NCI-H2171 (cell line): ENCODE data around the gene UQCRHL.
A peak's percentile ranks its signal among the peaks of the same experiment; 100 is the strongest.
"Not testable (repeated sequence)": the region's sequence is repeated elsewhere in the genome, so short reads cannot be mapped to it uniquely, and the experiment has no call there.

Experiments
- DNase-seq: peaks from one replicate; lab custom pipeline; 2025; lab: John Stamatoyannopoulos, UW

UQCRHL gene

GRCh38 chr1:15807549-15807948, at the start of gene UQCRHL:
Gene UQCRHL, minus strand, starts transcription at chr1:15807649. Its CDS starts 0 bp downstream, at chr1:15807649.
- not testable (repeated sequence) for DNase-seq

DNA sequence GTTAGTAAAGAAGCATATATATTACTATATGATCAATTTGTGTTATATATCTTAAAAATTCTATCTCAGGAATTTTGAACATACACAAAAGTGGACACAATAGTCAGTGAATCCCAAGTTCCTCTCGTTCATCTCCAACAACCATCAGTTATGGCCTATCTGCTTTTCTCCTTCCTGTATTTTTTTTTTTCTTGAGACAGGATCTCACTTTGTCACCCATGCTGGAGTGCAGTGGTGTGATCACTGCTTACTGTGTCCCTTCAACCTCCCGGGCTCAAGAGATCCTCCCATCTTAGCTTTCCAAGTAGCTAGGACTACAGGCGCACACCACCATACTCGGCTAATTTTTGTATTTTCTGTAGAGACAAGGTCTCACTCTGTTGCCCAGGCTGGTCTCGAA, 49.4 kb upstream of the UQCRHL start:
- DNase-seq = no peak

- no peak for DNase-seq
These were observed 45.4 kb upstream of the UQCRHL start for GRCh38 chr1:15852828-15853302.

- DNase-seq = no peak
These were observed 44.8 kb upstream of the UQCRHL start for GRCh38 chr1:15852036-15852827.

DNA sequence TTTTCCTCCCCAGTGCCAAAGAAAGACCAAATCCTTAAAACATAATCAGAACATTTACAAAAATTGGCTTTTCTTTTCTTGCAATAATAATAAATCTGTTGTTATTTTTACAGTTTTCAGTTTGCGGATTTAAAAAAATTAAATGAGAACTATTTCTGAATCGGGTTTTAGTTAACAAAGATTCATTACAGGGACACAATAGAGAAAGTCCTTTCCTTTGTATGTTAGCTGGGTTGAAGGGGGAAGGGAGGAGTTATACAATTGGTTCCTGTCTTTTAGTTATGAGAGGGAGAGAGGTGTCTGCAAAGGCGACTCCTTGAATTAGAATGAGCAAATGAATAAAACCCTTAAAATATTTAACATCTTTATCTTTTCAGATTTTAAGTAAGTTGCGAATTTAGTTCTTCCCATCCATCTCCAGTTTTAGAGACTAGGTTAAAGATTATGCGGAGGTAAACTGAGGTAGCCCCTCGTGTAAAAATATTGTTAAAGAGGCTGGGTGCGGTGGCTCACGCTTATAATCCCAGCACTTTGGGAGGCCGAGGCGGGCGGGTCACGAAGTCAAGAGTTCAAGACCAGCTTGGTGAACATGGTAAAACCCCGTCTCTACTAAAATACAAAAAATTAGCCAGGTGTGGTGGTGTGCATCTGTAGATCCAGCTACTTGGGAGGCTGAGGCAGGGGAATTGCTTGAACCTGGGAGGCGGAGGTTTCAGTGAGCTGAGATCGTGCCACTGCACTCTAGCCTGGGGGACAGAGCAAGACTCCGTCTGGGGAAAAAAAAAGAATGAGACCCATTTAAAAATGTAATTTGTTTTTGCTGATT, 44.0 kb upstream of the UQCRHL start:
- DNase-seq = no peak

GRCh38 chr1:15850471-15851001, 43.1 kb upstream of the UQCRHL start:
- no peak for DNase-seq

- DNase-seq = peak; percentile 73
These were observed 42.4 kb upstream of the UQCRHL start for GRCh38 chr1:15849775-15850324.

DNA sequence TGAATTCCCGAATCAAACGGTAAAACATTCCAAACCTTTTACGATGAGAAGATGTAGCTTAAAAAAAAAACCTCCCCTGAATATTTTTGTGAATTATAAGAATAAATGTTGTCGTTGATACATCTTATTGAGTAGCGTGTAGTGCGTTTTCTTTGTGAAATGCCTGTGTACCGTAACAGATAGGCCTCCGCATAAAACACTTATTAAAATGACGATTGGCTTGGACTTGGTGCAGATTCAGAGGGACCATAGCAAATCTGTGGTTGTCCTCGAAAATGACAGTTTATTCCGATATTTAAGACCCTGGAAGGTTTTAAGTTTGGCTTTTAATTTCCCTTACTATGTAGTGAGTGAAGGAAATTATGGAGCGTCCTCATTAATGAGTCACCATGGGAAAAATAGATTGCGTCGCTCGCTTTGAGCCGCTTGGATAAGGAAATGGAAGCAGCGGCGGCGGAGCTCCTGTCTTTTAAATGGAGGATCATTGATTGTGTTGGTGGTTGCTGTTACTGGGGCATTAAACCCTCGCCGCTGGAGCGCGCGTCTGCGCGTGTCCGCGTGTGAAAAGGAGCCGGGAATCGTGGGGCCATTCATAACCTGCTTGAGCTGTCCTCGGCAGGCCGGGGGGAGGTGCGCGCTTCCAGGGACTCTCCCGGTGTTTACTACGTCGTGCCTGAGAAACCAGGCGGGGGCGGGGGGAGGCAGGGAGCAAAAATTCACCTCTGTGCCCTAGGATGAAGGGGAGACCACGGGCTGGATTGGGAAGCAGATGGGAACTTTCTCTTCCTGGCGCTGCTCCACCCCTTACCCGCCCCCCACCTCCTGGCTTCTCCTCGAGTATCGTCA, 41.7 kb upstream of the UQCRHL start:
- peak; percentile 92 for DNase-seq

GRCh38 chr1:15848143-15848928, 40.9 kb upstream of the UQCRHL start:
- peak; percentile 25 for DNase-seq

DNA sequence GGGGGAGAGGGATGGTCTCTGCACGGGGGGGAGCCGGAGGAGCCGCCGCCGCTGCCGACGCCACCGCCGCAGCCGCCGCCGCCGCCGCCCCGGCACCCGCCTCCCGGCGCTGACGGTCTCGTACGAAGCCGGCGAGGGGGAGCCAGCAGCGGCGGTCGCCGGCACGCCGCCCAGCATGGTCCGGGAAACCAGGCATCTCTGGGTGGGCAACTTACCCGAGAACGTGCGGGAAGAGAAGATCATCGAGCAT, 40.4 kb upstream of the UQCRHL start:
- no peak for DNase-seq

- DNase-seq = peak; percentile 95
These were observed 39.8 kb upstream of the UQCRHL start, which contains the start of gene SPEN for GRCh38 chr1:15847100-15847892. Gene SPEN, plus strand, starts transcription at chr1:15847707. Its CDS starts 361 bp downstream, at chr1:15848068.

DNA sequence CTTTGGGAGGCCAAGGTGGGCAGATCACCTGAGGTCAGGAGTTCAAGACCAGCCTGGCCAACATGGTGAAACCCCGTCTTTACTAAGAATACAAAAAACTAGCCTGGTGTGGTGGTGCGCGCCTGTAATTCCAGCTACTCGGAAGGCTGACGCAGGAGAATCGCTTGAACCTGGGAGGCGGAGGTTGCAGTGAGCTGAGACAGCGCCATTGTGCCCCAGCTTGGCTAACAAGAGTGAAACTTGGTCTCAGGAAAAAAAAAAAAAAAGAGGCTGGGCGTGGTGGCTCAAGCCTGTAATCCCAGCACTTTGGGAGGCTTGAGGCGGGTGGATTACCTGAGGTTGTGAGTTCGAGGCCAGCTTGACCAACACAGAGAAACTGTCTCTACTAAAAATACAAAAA, 38.6 kb upstream of the UQCRHL start:
- DNase-seq = not testable (repeated sequence)

DNA sequence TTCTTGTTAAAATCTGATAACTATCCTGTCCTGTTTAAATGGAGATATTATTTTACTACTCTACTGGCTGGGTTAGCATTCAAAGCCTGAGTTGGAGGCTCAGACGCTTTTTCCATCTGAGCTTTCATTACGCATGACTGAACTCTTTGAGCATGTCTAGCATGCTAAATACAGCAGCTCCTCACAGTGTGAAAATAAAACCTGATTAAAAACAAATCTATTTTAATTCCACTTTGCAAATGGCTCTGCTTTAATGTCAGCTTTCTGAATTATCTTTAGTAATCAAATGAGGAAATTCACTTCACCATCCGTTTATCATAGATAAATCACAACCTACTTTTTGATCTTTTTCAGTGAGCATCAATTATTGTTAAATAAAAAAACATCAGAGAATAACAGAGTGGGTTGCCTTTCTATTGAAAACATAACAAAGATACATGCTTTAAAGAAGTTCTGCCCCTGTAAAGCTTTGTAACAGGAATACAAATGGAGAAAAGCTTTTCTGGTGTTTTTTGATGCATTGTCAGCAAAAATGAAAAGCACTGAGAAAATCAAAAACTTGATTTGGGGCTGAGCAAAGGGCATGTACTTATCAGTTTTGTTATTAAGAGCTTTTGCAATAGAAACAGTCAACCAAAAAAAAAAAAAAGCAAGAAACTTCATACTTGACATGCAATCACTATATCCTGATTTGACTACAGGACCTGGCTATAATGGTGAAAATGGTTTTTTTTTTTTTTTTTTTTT, 36.5 kb upstream of the UQCRHL start:
- DNase-seq = peak; percentile 41

GRCh38 chr1:15838721-15839120, 31.3 kb upstream of the UQCRHL start:
- no peak for DNase-seq

- DNase-seq = no peak
These were observed 30.5 kb upstream of the UQCRHL start for GRCh38 chr1:15837931-15838330.

DNA sequence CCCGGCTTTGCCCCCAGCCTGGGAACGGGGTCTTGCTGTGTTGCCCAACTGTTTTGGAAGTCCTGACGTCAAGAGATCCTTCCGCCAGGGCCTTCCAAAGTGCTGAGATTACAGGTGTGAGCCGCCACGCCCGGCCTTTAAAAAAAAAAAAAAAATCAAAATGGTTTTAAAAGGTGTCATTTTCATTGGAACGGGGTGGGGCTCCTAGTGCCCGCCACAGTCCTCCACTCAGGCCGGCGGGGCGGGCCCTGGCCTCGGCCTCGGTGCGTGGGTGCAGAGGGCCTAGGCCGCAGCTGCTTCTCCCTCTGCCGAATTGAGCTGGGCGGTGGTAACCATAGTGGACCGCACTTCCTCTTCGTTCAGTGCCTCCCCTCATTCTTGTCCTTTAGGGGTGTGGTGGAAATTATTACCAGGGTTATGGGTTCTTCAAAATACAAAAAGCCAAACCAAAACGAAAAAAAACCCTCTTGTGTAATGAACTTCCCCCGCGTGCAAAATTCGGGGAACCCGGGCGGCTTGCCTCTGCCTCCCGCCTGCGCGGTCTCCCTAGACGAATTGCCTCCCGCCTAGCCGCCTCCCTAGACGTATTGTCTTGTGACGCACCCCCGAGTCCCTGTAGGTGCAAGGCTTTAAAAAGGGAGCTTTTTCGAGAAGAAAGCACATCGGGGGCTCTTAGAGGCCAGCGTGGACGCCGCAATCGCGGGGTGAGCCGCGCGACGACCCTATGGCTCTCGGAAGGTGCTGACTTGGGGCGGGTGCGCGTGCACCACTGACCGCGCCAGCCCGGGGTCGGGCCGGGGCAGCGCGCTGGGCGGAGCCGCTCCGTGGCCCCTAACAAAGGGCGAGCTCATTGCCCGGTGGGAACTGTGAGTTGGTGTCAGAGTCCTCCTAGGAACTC, 29.6 kb upstream of the UQCRHL start:
- no peak for DNase-seq

DNA sequence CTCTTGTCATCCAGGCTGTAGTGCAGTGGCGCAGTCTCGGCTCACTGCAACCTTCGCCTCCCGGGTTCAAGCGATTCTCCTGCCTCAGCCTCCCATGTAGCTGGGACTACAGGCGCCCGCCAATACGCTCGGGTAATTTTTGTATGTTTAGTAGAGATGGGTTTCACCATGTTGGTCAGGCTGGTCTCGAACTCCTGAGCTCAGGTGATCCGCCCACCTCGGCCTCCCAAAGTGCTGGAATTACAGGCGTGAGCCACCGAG, 29.0 kb upstream of the UQCRHL start:
- not testable (repeated sequence) for DNase-seq

- DNase-seq = peak; percentile 98
These were observed 28.5 kb upstream of the UQCRHL start for GRCh38 chr1:15835741-15836510.
